Spinal cord (tissue), 10 donors: ENCODE results near the gene PRDX6. TPM values are rescaled to one million over a fixed set of nuclear protein-coding genes. Genes with fewer than 3 reads are reported as not detected.

Experiments
- DNase-seq, 6 donors: peaks; one replicate each; pipeline versions ENCODE4 v3.0.0 to v3.0.0-alpha.2; 2013 to 2015; ENCODE audit warnings: low spot score in 6 of 6, low read depth in 4 of 6
- H3K27ac ChIP-seq: one replicate; pipeline ENCODE4 v1.5.1; 2013; ENCODE audit warnings: low read depth, low read length, control low read depth
- H3K27me3 ChIP-seq: one replicate; pipeline ENCODE4 v1.6.1; 2013; ENCODE audit warnings: low read length; ENCODE audit not compliant: control insufficient read depth, insufficient read depth
- H3K36me3 ChIP-seq: one replicate; pipeline ENCODE4 v1.6.1; 2013; ENCODE audit warnings: low read length; ENCODE audit not compliant: control insufficient read depth, insufficient read depth
- H3K4me1 ChIP-seq: one replicate; pipeline ENCODE4 v1.6.1; 2013; ENCODE audit warnings: low read length; ENCODE audit not compliant: control insufficient read depth, insufficient read depth
- H3K4me3 ChIP-seq: one replicate; pipeline ENCODE4 v1.5.1; 2013; ENCODE audit warnings: low read depth, low read length, control low read depth
- H3K9me3 ChIP-seq: one replicate; pipeline ENCODE4 v1.6.1; 2013; ENCODE audit warnings: low read length; ENCODE audit not compliant: control insufficient read depth, insufficient read depth
- WGBS: methylation state at CpG from one replicate; pipeline ENCODE4 v1.1.5; 2013; ENCODE audit warnings: missing lambda C conversion rate; ENCODE audit not compliant: insufficient coverage; 5-methylcytosine and 5-hydroxymethylcytosine counted together
- polyA plus RNA-seq, 2 donors: library from polyadenylated mRNA; unstranded; fragments of 120-200 nt; gene quantifications; one replicate each; pipeline ENCODE4 v1.2.1, GENCODE V29; 2013; ENCODE audit not compliant: insufficient read length in 2 of 2
- total RNA-seq, 2 donors: library from RNA; depleted of rRNA in 1 of 2; stranded (reverse); fragments of 120-200 nt in 1 of 2; fragments of >200 nt in 1 of 2; gene quantifications; one replicate each; pipeline versions ENCODE4 v1.2.3 to v1.2.4, GENCODE V29; 2013 to 2014
- donor health status: healthy.

The PRDX6 gene
- total and polyA plus RNA-seq, 4 donors, result 99.9 to 150 (median 139) TPM

GRCh38 chr1:173476197-173476664, 904 bp upstream of the PRDX6 start:
- WGBS, result 20% methylated on average over 1 of the region's 5 CpGs
- Histone ChIP-seq H3K27ac (peak overlapping the region; percentile 79), H3K27me3 (no peaks in the 10 kb centered on the region), H3K4me1 (peaks cover 7% of the 10 kb centered on the region), H3K36me3 (no peaks in the 10 kb centered on the region), H3K4me3 (peak overlapping the region; percentile 58), H3K9me3 (no peaks in the 10 kb centered on the region)
- peak in 3 of 6 donors; percentile 5 to 29 (median 20) for DNase-seq

GRCh38 chr1:173476665-173477285, 360 bp upstream of the PRDX6 start:
- peak; percentile 54 to 97 (median 78) for DNase-seq
- Histone ChIP-seq H3K4me3 (peak overlapping the region; percentile 83), H3K9me3 (no peaks in the 10 kb centered on the region), H3K36me3 (no peaks in the 10 kb centered on the region), H3K27ac (peak overlapping the region; percentile 79), H3K4me1 (peaks cover 7% of the 10 kb centered on the region), H3K27me3 (no peaks in the 10 kb centered on the region)
- WGBS, result under 1% methylated on average over 61 of the region's 62 CpGs

GRCh38 chr1:173478094-173478674, 1.0 kb downstream of the PRDX6 start:
- Histone ChIP-seq H3K4me3 (peak overlapping the region; percentile 83), H3K9me3 (no peaks in the 10 kb centered on the region), H3K27ac (peak overlapping the region; percentile 93), H3K27me3 (no peaks in the 10 kb centered on the region), H3K36me3 (peaks cover under 1% of the 10 kb centered on the region), H3K4me1 (peaks cover 7% of the 10 kb centered on the region)
- 5% methylated on average over 7 of the region's 9 CpGs for WGBS
- peak in 4 of 6 donors; percentile 7 to 54 (median 40) for DNase-seq

DNA sequence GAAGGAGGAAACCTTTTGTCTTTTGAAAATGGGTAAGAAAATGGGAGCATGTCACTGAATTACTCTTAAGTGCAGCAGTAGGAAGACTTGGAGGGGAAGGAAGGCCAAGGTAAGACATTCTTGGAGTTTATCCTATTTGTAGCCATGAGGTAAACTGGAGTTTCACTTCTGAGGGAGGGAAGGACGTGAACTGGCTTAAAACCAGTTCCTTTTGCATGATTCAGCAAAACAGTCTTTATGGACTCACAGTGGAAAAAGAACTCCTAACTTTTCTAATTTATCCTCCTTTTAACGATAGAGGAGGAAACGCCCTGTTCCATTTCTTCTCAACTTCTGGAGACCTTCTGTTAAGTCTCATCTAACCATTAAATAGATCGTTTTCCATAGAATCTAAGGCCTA, 2.5 kb downstream of the PRDX6 start:
- Histone ChIP-seq H3K36me3 (peaks cover 7% of the 10 kb centered on the region), H3K27me3 (no peaks in the 10 kb centered on the region), H3K4me1 (peaks cover 7% of the 10 kb centered on the region), H3K9me3 (no peaks in the 10 kb centered on the region), H3K27ac (no peak overlapping the region), H3K4me3 (no peak overlapping the region)
- 94% methylated on average over 2 of the region's 4 CpGs for WGBS
- no peak for DNase-seq

- Histone ChIP-seq H3K27me3 (no peaks in the 10 kb centered on the region), H3K4me3 (no peak overlapping the region), H3K36me3 (peaks cover 13% of the 10 kb centered on the region), H3K4me1 (peaks cover under 1% of the 10 kb centered on the region), H3K9me3 (no peaks in the 10 kb centered on the region), H3K27ac (no peak overlapping the region)
- no peak for DNase-seq
- 40% methylated on average over 1 of the region's 1 CpG for WGBS
Observed at GRCh38 chr1:173481195-173481772, 4.1 kb downstream of the PRDX6 start.

GRCh38 chr1:173482683-173483082, 5.5 kb downstream of the PRDX6 start:
- no peaks in the 10 kb centered on the region for H3K4me1 ChIP-seq
- H3K4me3 ChIP-seq, result no peak overlapping the region
- H3K27me3 ChIP-seq, result no peaks in the 10 kb centered on the region
- H3K27ac ChIP-seq, result no peak overlapping the region
- peaks cover 18% of the 10 kb centered on the region for H3K36me3 ChIP-seq
- DNase-seq, result no peak
- WGBS, result no CpG with 5 or more reads among the region's 1 CpG
- no peaks in the 10 kb centered on the region for H3K9me3 ChIP-seq

DNA sequence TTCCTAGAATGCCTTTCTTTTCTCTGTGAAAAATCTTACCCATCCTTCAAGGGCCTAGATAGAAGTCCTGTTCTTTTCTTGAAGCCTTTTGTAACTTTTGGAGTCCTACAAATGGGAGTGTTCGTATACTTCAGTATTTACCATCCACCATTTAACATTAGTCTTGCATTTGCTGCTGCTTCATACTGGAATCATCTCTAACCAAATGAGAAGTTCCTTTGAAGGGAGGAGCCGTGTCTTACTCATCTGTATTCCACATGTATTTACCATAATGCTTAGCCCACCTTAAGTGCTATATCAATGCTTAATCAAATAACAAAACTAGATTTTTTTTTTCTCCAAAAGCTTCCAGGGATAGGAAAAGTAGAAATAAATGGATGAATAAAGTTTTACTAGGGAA, 7.1 kb downstream of the PRDX6 start:
- DNase-seq, result no peak
- H3K9me3 ChIP-seq, result no peaks in the 10 kb centered on the region
- no CpG with 5 or more reads among the region's 2 CpGs for WGBS
- no peaks in the 10 kb centered on the region for H3K27me3 ChIP-seq
- H3K36me3 ChIP-seq, result peaks cover 19% of the 10 kb centered on the region
- H3K4me3 ChIP-seq, result no peak overlapping the region
- H3K4me1 ChIP-seq, result no peaks in the 10 kb centered on the region
- H3K27ac ChIP-seq, result no peak overlapping the region

GRCh38 chr1:173485401-173485800, 8.3 kb downstream of the PRDX6 start:
- Histone ChIP-seq H3K27ac (no peak overlapping the region), H3K36me3 (peaks cover 23% of the 10 kb centered on the region), H3K27me3 (no peaks in the 10 kb centered on the region), H3K4me1 (no peaks in the 10 kb centered on the region), H3K9me3 (no peaks in the 10 kb centered on the region), H3K4me3 (no peak overlapping the region)
- no peak for DNase-seq
- WGBS, result 89% methylated on average over 6 of the region's 7 CpGs

DNA sequence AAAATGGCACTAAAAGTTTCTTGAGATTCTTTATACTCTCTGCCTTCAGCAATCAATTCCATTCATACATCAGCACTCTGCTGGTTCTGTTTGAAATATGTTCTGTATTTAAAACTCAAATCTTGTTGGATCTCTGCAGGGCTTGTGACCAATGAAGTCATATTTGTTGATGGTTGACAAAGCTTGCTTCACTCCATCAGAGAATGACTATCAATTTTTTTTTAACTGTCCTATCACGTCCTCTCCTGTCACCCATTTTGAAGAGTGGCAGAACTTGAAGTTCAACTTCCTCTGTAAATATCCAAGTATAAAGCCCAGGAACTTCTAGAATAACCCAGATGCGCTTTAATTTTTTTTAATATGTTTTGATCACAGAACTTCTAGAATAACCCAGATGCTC, 10.9 kb downstream of the PRDX6 start:
- no peaks in the 10 kb centered on the region for H3K4me1 ChIP-seq
- no peaks in the 10 kb centered on the region for H3K9me3 ChIP-seq
- no peak overlapping the region for H3K4me3 ChIP-seq
- DNase-seq, result no peak
- no CpG with 5 or more reads among the region's 2 CpGs for WGBS
- no peaks in the 10 kb centered on the region for H3K27me3 ChIP-seq
- H3K36me3 ChIP-seq, result peaks cover 23% of the 10 kb centered on the region
- no peak overlapping the region for H3K27ac ChIP-seq

- no peak overlapping the region for H3K27ac ChIP-seq
- no peaks in the 10 kb centered on the region for H3K4me1 ChIP-seq
- DNase-seq, result no peak
- H3K36me3 ChIP-seq, result peaks cover 15% of the 10 kb centered on the region
- 92% methylated on average over 3 of the region's 5 CpGs for WGBS
- H3K9me3 ChIP-seq, result no peaks in the 10 kb centered on the region
- no peak overlapping the region for H3K4me3 ChIP-seq
- H3K27me3 ChIP-seq, result no peaks in the 10 kb centered on the region
Observed at GRCh38 chr1:173489149-173489600, 12.0 kb downstream of the PRDX6 start.
